HG03520 (cell line): ENCODE data around the gene TSPAN3.

Experiments used
- ATAC-seq: cut with Tn5 transposase; IDR thresholded peaks from one replicate; pipeline ENCODE4 v1.9.1; 2021; ENCODE audit warnings: mild to moderate bottlenecking, moderate library complexity; ENCODE audit not compliant: unreplicated experiment

TSPAN3 gene

GRCh38 chr15:77085297-77085696 is 14.4 kb upstream of the TSPAN3 start:
- no peak for ATAC-seq

- no peak for ATAC-seq
Observed at GRCh38 chr15:77084436-77084835, 13.5 kb upstream of the TSPAN3 start.

DNA sequence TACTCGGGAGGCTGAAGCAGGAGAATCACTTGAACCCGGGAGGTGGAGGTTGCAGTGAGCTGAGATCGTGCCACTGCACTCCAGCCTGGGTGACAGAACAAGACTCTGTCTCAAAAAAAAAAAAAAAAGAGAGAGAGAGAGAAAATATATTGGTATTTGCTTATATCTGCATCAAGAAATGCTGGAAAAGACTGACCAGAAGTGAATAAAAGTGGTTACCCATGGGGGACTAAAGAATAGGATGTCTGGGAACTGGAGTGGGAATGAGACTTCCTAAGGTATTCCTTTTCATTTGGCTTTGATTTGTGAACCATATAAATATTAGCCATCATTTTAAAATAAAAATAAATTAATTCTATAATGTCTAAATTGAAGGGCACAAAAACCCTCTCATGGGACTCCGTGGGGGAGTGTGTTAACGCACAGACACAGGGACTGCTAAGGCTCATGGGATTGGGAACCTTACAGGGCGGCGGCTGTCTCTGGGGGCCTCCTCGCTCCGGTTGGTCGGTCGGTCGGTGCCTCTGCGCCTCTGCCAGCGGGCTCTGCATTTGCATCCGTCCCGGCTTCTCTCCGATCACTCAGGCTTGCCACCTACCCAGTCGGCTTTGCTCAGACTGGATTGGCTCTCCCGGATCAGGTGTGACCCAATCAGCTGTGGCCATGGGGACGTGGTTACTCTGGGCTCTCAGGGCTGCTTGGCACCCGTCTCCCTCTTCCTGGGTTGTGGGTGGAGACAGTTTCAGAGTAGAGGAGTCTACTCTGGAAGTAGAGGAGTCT is 12.7 kb upstream of the TSPAN3 start:
- ATAC-seq = peak; percentile 78

DNA sequence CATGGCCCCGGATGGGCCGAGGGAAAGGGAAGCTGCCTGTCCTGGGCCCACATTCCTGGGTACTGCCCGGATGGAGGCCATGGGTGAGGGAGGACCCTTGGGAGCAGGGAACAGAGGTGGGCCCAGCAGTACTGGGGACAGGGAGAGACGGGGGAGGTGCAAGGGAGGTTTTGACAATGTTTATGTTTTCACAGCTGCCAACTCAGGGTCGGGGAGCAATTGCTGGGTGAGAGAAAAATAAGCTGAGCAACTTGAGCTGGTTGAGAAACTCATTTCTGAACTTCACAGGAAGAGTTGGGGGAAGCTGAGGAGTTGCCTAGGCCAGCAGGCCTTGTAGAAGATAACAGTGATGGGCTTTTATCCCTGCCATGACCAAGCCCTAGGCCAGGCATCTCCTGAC is 11.1 kb upstream of the TSPAN3 start:
- no peak for ATAC-seq

DNA sequence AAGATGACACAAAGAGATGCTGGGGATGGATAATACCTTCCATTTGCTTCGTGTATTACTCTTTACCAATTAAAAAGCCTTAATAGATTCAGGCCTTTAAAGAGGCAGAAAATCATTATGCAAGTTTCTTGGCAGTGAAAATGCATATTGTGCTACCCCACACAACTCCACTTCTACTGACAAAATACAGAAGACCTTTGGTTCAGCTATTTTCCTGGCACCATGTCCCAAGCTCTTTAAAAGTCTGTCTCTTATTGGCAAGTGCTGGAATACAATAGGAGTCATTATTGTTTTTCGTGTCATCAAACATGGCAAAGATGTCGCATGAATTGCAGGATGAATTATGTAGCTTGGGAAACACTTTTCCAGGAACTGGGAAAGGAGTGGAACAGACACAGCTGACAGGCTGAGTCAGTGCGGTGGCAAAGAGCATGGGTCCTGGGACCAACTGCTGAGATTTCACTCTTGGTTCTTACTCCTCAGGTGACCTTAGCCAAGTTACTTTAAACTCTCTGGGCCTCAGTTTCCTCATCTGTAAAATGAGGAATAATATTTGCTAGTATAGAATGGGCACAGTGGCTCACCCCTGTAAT is 5.5 kb upstream of the TSPAN3 start:
- ATAC-seq = no peak

DNA sequence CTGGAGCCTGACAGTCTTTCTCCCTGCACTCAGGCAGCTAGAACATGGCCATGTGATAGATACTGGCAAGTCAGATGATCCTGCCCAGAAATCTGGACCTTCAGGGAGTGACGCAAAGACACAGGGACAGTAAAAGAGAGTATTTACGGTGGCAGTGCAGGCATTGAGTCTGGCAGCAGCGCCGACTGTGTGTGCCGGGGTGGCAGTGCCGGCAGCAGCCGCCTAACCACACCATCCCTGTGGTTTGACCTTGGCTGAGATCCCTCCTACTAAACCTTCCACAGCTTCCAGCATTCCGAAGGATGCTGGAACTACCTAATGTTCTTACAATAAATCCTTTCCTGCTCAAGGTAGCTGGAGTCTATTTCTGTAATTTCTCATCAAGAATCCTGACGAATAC is 4.6 kb upstream of the TSPAN3 start:
- no peak for ATAC-seq

- no peak for ATAC-seq
Observed at GRCh38 chr15:77074350-77074749, 3.4 kb upstream of the TSPAN3 start.

DNA sequence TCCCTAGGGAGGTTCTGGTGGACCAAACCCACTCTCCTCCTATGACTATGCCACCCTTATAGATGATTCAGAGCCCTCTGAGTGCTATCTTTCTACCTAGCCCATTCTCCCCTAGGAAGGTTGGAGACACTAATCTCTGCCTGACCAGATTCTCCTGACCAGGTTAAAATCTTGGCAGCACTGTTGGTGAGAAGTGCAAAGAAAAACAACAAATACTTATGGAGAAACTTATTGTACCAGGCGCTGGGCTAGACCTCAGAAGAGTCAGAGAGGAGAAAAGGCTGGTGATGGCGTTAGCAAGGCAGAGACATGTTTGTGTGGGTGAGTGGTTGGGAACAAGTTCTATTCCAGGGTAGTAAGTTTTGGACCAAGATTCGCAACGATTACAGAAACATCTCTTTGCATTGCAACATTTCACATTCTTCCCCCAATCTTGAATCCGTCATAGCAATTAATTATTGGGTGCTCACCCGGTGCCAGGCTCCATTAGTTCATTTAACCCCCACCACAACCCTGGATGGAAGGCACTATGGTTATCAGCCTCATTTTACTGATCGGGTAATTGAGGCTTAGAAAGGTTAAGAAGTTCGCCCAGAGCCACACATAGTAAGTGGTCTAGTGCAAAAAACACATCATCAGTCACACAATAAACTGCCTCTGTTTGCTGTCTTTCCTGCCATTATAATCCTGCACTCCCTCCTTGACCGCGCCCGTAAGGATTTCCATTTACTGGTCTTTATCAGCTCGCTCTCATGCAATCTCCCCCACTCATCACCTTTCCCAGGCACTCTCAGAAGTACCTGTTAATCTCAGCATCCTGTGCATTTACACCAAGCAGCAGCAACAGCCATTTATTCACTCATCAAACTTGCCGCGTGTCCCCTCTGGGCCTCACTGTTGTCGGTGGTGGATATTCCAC is 655 bp upstream of the TSPAN3 start:
- no peak for ATAC-seq

DNA sequence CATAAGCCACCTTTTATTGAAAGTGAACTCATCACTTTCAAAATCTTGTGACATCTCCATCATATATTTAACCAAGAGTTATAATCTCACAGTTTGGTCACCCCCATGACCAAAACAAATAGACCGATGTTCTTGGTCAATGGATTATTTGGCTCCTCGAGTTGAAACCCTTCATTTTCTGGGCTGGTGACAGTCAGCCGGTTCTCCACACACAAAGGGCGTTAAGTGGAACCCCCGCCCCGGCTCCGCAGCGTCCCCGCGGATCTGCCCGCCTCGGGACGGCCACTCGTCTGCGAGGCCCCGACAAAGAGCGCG is 772 bp downstream of the TSPAN3 start:
- no peak for ATAC-seq

DNA sequence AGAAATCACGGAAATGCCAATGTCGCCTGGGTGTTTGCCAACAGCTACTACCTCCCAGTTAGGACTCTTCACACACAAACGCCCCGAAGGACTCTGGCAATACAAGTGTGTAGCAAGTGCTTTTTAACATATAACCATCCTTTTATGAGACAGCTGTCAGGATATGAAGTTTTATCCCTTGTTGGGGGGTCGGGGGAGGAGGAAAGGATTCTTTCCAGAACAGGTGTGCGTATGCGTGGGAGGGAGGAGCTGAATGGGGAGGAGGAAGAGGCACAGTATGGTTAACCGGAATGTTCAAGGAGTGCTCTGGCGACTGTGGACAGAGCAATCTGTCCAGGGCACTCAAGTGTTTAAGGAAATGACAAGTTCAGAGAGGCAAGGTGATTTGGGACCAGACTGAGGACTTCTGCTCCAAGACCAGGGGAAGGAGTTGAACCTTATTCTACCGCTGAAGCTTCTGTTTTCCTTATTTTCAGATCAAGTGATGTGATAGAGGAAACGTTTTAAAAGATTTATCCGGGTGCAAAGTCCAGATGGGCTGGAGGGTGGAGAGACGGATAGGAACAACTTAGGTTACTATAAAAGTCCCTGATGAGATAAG is 1.3 kb downstream of the TSPAN3 start:
- no peak for ATAC-seq

- ATAC-seq = no peak
Observed at GRCh38 chr15:77068633-77069032, 2.3 kb downstream of the TSPAN3 start.

- ATAC-seq = no peak
Observed at GRCh38 chr15:77067691-77068367, 3.1 kb downstream of the TSPAN3 start.

DNA sequence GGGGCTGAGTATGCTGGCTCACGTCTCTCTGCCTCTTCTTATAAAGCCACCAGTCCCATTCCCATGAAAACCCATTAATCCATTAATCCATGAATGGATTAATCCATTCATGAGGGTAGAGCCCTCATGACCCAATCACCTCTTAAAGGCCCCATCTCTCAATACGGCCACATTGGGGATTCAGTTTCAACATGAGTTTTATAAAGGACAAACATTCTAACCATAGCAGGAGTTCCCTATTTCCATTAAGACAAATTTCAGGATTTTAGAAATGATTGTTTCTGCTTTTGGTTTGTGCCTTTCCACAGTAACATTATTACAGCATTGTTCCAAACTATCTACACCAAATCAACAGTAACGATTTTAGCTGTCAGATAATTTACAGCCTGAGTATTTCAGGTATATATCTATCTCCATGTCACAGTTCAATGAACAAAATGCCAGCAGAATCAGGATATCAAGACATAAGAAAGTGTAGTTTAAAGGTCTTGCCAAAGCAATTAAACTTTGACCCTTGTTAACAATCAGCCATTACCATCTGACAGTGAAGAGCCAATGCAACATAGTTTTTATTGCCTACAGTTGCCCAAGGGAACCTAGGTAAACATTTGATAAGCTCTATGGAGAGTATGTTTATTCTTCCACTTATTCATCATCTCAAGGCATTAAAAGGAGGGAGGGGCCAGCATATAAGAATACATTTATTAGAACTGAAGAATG is 3.8 kb downstream of the TSPAN3 start:
- no peak for ATAC-seq

DNA sequence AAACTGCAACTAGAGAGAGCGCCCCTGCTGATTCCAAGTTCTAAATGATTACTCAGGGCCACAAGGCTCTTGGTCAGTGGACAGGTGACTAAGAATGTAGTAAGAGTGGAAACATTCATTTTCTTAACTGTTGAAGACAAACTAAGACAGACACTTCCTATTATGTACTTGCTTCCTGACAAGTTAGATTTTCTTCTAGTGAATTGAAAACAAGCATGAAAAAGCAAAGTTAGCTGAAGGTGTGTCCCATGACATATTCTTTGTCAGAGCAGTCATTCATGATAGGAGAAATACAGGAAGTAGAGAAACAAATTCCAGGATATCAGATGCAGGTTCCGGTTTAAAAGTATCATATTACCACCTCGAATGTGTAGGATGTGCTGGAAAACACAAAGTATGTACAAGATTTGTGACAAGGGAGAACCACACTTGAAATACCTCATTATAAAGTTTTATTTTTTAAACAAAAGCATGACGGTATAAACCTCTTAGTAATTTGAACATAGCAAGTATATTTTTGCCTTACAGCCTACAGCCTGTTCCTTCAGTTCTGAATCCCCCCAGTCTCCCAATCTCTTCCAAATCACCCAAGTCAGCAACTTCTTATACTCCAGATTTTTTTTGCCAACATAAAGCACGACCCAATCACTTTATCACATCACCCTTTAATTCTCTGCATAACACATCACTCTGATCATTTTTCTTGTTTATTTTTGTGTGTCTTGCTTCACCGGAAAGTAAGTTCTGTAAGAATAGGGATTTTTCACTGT is 6.2 kb downstream of the TSPAN3 start:
- ATAC-seq = no peak

- ATAC-seq = no peak
Observed at GRCh38 chr15:77064063-77064462, 6.8 kb downstream of the TSPAN3 start.

- no peak for ATAC-seq
Observed at GRCh38 chr15:77063249-77063648, 7.7 kb downstream of the TSPAN3 start.

DNA sequence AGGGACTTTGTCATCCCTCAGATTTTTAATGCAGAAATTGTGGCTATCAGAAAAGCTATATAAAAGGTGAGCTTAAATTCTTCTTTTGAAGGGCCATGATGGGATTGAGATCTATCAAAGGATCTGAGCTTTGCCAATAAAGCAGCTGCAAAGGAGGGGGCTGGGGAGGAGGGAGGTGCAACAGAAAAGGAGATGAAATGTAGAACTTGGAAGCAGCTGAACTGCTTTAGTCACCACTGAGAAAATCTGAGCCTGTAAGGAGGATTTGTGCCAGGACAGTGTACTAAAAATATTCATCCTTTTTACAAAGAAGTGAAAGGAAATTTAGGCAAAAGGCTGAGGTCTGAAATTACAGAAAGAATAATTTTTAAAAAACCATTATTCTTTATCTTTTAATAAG is 10.4 kb downstream of the TSPAN3 start:
- no peak for ATAC-seq

DNA sequence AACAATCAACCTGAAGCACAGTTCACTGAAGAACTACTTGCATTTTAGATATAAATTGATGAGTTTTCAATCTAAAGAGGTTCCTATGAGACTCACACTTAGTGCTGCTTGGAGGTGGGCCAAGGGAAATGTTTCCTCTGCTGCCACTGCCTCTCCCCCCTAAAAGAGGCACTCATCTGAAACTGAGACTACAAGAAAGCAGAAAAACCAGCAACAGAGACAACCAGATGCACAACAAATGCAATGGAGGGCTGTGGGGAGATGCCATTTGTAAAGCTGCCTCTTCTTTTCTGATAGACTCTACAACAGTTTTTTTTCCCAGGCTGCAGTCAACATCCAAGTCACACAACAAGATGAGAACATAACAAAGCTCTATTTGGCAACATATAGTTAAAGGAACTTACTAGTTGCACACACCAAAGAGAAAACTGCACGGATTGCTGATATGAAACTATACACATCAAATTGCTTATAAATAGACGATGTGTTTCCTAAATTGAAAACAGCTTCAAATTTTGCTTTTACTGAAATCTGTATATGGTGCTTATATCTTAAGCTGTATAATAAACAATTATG is 11.0 kb downstream of the TSPAN3 start:
- ATAC-seq = no peak

GRCh38 chr15:77058468-77058867 is 12.4 kb downstream of the TSPAN3 start:
- no peak for ATAC-seq
